Measurements from ENCODE around the gene LMLN.

GRCh38 chr3:198046120-198046857 is 86.3 kb downstream of the LMLN start:
- no peak for TF ChIP-seq YY1 (IDR thresholded peaks at IDR 0.05; ENCODE audit: insufficient read depth, insufficient read length)
- TF ChIP-seq ZNF274 (IDR thresholded peaks at IDR 0.05; ENCODE audit: low read depth, low read length), result no peak
